Measurements from ENCODE around the gene RAD18.

RAD18 gene

DNA sequence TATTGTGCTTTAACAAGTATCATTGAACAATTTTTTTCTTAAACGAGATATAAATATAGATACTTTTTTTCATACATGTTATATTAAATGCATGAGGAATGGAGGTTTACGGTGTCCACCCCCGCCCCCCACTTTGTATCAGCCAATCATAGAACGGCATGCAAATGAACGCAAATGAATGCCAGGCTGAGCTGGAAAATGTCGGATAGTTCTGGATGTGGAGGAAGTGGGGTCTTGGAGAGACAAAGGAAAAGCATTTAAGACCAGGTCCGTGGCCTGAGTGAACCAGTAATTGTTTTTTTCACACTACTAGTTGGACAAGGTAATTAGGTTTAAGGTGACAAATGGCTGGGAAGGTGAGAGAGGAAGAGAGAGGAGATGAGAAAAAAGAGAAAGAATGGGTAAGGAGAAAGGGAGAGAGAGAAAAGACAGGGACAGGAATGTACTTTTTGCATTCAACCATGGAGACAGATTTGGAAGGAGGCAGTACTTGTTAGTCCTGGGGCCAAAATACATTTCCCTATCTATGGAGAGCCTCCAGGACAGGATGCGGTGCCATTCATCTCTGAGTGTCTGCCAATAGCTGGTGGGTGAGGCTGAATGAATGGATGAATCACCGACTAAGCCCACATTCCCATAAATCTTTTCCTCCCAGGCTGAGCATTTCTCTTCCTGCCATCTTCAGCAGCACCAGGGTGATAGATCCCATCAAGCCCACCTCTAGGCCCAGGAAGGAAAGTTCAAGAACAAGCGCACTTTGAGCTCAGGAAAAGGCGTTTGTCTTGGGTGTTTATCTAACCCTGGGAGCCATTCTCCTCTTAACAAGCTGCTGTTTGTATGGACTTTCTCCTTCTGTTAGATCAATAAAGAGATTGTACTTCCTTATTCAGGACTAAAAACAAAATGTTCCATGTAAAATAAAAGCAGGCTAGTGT is 1.4 kb upstream of the RAD18 start:
- DNase-seq (ENCODE audit: low read depth), result peak; percentile 90

DNA sequence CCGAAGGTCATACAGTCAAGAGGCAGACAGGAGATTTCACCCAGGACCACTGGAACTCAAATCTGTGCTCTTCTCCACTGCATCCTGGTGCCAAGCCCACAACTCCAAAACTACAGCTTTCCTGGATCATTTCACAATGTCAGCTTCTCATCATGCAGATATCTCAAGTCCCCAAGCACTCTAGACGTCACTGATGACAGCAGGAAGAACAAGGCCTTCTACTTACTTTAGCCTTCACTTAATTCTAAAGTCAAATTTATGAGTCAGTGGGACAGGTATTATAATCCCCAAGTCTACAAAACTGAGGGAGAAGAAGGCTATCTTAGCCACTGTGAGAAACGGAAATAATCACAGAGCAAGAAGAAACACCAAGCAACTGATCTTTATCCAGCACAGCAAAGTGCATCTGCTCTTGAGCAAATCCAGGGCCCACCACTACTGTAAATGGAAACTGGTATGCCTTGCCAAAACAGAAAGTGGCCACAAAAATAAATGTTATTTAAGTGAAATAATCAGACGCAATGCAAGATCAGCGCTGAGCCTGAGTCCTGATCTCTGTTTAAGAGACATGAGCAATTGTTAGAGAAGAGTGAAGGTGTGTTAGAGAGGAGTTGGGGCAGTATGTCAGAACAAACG is 928 bp downstream of the RAD18 start:
- peak; percentile 39 for DNase-seq (ENCODE audit: low read depth)

DNA sequence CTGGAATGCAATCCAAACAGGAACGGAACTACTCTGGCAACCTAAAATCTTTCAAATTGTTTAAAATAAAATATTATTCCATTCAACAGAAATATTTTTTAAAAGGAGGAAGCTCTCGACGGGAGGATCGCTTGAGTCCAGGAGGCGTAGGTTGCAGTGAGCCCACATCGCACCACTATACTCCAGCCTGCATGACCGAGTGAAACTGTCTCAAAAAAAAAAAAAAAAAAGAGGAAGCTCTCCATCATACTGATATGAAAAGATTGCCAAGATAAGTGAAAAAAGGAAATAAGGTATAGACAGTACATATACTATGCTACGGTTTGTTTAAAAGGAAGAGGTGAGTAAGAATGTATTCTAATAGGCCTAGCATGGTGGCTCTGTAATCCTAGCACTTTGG is 3.6 kb downstream of the RAD18 start:
- no peak for DNase-seq (ENCODE audit: low read depth)

DNA sequence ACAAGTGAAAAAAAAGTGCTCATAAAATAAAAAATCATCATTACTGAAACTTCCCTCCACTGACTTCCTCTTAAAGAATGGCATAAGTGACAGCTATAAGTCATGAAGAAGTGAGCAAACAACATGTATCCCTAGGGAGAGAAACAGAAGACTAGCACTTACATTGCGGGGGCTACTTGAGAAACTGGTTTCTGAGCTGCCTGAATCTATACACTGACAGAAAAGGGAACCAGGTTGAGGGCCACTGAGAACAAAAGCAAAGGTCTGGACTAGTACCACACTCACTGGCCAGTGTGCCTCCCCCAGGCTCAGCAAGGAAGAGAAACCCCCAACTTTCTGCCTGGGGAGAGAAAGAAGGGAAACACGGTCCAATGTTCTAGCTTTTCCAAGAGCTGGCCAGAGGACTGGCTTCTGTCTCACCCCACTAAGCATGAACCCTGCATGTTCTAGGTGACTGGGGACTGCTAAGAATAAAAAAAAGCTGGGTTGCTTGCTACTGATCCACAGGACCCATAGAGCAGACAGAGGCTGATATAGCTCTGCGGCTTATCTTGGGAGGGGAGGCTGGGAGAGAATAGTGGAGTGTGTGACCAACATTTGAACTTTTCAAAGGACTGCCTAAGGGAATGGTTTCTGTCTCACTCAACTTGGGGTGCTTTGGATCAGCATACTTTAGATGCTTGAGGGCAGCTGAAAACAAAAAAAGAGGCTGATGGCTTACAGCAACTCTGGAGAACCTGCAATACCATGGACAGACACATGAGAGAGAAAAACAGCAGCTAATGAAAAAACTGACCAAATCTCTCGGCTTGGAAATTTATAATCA is 8.1 kb downstream of the RAD18 start:
- peak; percentile 24 for DNase-seq (ENCODE audit: low read depth)

DNA sequence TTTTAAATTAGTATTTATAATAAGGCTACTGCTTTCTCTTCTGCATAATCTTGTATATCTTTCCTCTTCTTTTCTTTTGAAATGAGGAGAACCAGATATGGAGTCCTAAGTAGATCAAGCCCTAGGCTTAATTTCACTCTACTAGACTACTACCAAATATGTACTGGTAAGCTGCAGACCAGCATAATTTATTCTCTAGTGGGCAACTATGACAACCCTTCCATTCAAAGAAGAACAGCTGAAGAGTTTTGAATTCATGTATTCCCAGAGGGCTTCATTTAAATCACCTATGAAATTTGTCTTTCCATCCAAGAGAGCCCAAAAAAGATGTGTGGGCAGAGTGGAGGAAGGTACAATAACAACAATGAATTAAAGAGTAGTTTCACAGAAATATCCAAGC is 10.0 kb downstream of the RAD18 start:
- DNase-seq (ENCODE audit: low read depth), result no peak

DNA sequence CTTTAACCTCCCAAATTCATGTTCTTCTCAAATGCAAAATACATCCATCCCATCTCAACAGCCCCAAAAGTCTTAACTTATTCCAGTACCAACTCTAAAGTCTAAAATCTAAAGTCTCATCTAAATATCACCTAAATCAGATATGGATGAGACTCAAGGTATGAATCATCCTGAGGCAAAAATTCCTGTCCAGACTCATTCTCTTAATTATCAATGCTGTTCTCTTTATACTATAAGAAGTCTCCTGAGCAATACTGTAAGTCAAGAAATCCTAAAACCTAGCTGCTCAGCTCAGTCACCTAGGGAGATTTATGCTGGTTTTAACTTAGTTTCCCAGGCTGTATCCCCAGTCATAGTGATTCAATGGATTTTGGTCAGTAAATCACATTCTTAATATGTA is 11.1 kb downstream of the RAD18 start:
- DNase-seq (ENCODE audit: low read depth), result peak; percentile 36

DNA sequence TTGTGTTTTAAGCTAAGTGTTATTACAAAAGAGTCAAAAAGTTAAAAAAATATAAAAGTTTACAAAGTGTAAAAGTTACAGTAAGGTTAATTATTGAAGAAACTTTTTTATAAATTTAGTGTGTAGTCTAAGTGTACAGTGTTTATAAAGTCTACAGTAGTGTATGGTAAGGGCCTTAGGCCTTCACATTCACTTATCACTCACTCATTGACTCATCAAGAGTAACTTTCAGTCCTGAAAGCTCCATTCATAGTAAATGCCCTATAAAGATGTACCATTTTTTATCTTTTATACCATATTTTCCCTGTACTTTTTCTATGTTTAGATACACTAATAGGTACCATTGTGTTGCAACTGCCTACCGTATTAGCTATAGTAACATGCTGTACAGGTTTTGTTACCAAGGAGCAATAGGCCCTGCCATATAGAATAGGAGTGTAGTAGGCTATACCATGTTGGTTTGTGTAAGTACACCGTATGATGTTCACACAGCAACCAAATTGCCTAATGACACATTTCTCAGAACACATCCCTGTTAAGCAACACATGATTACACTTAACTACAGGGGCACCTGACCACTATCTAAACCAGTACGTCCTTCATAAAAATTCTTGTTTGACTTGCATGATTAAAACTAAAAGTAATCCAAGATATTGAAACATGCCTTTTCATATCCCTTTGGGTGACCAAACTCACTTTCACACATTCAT is 17.2 kb downstream of the RAD18 start:
- no peak for DNase-seq (ENCODE audit: low read depth)

DNA sequence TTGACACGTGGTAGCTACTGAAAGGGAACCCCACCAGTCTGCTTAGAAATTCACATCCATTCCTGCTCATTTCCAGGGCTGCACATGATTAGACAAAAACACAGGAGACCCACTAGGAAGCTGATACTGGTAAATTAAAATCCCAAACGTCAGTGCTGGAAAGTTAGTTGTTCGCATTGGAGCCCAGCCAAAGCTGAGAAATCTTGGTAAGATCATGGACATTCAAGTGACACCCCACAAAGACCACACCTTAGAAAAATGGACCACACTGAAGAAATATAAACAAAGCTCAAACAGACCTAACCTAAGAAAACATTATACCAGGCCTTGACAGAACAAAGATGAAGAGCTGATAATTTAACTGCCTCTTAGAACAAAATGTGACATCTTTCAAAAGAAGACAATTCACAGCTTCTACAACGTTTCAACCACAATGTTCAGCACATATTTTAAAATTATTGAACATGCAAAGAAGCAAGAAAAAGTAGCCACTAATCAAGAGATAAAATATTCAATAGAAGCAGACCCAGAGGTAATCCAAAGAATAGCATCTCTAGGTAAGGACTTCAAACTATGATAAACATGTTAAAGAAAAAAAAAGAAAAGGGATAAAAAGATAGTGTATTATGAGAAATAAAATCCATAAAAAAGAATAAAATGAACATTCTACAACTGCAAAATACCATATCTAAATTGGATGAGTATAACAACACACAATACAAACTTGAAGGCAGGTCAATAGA is 20.4 kb downstream of the RAD18 start:
- no peak for DNase-seq (ENCODE audit: low read depth)

DNA sequence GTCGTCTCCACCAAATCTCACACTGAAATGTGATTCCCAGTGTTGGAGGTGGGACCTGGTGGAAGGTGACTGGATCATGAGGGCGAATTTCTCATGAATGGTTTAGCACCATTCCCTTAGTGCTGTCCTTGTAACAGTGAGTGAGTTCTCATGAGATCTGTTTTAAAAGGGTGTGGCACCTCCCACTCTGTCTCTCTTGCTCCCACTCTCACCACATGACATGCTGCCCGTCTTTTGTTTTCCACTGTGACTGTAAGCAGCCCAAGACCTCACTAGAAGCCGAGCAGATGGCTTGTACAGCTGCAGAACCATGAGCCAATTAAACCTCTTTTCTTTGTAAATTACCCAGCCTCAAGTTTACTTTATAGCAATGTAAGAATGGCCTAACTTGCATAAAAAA is 21.2 kb downstream of the RAD18 start:
- DNase-seq (ENCODE audit: low read depth), result no peak

DNA sequence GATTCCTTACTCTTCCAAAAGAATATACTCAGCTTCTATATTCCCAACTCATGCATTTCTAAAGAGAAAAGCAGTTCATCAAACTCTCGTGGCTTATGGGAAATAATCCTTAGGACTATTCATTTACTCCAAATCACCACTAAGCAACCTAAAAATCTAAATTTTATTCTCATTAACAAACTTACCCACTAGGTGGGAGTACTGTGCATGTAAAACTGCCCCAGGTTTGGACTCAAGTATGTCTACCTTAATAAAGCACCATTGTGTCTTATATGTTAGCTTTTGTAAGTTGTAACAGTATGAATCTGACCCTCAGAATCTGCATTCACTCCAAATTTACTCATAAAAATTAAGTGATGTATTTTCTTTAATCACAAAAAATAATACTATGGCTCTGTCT is 25.3 kb downstream of the RAD18 start:
- DNase-seq (ENCODE audit: low read depth), result peak; percentile 66

DNA sequence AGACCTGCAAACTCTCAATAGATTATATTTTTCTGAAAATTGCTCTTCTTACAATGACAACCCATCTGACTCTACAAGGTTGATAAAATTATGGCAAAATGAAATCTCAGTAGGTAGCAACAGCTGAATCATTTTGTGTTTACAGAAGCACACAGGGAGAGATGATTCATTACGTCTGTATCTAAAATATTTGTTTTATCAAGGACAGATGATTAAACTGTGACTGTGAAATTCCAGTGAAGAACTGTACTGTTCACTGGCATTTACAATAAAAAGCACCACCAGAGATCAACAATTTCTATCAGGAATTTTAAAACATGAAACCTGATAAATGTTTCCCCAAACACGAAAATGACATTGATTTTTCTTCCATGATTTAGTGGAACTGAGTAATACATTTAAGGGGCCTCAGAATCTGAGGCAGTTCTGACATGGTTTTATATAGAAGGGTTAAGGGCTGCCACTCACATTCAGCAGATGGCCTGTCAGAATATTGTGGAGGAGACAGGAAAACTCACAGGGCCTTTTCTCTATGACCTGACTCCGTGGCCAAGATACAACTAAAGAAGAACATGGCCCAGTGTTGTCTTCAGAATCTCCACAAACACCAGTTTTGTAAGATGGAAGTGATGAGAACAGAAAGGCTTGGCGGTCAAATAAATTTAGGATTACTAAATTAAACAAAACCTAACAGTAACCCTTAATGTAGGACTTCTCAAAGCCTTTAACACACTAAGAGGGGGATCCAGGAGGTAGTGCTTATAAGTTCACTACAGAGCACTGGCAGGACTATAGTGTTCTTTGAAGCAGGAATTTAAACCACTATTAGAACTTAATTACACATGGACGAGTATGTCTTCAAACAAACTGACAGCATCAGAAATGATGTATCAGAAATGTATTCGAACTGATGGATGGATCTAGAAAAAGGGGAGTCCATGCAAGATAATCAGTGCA is 25.9 kb downstream of the RAD18 start:
- DNase-seq (ENCODE audit: low read depth), result peak; percentile 94

DNA sequence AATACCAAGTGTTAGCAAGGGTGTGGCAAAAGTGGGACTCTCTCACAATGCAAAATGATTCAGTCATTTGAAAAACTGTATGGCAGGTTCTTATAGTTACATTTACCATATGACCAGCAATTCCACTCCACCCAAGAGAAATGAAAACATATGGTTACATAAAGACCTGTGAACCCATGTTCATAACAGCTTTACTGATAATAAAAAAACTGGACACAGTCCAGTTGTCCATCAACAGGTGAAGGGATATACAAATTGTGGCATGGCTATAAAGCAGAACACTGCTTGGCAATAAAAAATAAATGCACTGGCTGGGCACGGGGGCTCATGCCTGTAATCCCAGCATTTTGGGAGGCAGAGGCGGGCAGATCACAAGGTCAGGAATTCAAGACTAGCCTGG is 30.8 kb downstream of the RAD18 start:
- DNase-seq (ENCODE audit: low read depth), result no peak

DNA sequence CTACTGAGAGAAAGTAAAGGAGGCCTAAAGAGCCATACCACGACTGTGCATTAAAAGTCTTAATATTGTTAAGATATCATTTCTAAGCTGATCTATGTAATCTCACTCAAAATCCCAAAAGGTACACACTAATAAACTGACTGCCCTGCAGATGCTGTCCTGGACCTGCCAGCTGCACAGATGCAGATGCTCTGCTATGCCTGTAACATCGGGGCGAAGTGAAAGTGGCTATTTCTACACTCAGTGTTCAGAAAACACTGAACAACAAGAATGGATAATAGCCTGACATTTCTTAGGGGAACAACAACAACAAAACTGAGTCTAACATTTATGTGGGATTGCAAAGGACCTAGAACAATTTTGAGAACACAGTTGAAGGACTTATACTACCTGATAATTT is 31.9 kb downstream of the RAD18 start:
- no peak for DNase-seq (ENCODE audit: low read depth)

DNA sequence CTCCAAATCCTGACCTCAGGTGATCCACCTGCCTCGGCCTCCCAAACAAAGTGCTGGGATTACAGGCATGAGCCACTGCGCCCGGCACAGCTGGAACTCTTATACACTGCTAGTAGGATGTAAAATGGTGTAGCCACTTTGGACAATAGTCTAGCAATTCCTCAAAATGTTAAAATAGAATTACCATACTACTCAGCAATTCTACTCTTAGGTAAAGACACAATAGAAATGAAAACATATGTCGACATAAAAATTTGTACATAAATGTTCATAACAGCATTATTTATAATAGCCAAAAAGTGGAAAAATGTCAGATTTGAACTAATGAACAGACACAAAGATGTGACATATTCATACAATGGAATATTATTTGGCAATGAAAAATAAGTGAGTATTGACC is 33.4 kb downstream of the RAD18 start:
- no peak for DNase-seq (ENCODE audit: low read depth)

DNA sequence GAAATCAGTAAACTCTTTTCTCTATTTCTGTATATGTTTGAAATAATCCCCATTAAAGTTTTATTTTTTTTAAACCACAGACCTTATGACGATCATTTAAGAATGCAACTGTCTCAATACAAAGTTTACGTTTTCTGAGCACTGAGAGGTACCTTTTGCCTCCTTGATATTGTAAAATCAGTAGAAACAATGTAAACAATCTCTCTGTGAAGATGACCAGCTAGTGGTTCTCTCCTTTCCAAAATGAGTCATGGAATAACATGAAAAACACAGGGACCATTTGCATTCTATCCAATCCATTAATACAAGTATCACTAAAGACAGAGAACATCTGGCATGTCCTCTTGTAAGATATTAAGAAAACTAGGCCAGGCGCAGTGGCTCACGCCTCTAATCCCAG is 48.8 kb downstream of the RAD18 start:
- no peak for DNase-seq (ENCODE audit: low read depth)

DNA sequence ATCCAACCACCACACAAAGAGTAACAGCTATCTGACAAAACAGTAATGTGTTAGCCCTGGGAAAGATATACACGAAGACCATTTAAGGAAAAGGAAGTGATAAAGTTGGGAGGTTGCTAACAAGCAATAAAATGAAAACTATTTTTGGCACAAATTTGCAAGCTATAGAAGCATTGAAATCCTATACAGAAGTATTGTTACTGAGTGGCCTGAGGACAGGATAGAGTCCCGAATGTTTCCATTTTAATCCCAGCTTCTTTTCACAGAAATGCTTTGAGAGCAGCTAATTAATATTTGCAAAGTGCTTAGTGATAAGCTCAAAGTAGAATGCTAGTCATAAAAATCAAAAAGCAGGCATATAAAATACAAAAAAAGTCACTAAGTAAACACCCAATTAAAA is 51.5 kb downstream of the RAD18 start:
- DNase-seq (ENCODE audit: low read depth), result no peak

DNA sequence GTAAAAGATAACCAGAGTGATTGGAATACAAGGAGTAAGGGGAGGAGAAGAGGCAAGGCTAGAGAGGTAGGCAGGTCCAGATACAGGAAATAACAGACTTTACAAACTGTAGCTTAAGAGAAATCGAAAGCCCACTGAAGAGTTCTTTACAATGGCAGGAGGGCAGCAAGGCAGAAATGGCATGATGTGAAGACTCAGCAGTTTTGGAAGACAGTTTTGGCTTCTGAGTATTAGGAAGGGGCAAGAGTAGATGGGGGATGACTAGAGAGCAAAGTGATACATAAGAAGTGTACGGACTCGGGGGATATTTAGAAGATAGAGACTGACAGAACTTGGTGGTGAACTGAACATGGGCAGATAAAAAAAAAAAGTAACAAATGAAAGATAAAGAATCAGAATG is 54.1 kb downstream of the RAD18 start:
- DNase-seq (ENCODE audit: low read depth), result no peak

DNA sequence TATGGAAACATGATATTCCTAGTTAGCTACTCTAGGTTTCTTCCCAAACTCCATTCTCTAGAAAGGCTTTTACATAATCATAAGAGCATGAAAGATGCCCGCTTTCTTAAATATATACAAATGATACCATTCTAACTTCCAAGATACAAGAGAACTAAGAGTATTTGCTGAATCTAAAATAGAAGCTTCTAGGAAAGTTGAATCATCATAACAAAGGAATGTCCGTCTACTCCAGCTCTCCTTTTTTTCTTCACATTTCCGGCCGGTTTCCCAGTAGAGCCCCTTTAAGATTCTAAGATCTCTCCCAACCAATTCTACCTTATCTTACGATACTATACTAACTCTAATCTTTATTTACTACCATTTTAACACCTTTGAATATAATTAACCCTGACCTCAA is 60.1 kb downstream of the RAD18 start:
- peak; percentile 54 for DNase-seq (ENCODE audit: low read depth)

DNA sequence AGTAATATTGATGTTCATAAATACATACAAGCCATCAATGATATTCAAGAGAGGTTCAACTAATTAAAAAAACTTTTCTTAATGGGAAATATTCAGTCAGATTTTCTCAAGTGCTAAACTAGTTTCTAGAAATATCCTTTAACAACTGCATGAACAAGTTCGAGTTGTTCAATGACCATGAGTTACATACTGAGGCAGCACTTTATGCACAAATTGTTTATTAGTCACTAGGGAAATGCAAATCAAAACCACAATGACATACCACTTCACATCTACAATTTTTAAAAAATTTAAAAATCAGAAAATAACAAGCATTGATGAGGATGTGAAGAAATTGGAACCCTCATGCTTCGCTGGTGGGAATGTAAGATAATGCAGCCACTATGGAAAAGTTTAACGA is 62.4 kb downstream of the RAD18 start:
- DNase-seq (ENCODE audit: low read depth), result peak; percentile 40

DNA sequence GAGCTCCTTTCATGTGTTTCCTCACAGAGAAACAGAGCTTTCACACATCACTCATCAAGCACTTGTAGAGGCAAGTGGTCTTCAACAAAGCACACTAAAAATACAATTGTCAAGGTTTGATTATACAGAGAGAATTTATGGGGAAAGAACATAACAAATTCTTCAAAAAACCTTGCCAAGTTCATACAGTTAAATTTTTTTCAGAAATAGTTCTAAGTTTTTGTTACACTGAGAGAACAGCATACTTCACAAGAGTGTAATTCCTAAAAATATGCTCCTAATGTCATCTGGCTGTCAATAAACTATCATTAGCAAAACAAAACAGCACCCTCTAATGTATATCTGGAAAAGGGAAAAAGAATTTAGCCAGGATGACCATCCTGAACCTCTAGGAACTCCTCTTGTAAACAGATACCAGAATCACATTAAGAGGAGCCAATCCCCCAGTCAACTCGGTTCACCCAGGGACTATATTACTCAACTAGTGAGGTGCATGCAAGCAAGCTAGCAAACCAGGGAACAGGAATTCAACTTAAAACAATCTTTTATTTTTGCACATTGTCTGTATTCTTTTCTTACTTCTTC is 63.3 kb downstream of the RAD18 start:
- DNase-seq (ENCODE audit: low read depth), result no peak

All from ELR (cell line).